GM20000 (cell line): Measurements from ENCODE around the gene SERP2.

Experiments used
- DNase-seq: peaks from one replicate; pipeline ENCODE4 v3.0.0; 2012; ENCODE audit warnings: low spot score
- TF ChIP-seq, protein P1 (sequence below): IDR thresholded peaks from 2 replicates; pipeline ENCODE4 v1.5.1; 2012; ENCODE audit warnings: mild to moderate bottlenecking, control low read depth; ENCODE audit errors: extremely low read depth, missing control alignments

SERP2 gene

GRCh38 chr13:44359983-44360375 lies 13.6 kb upstream of the SERP2 start:
- DNase-seq = no peak
- TF ChIP-seq, protein P1, sequence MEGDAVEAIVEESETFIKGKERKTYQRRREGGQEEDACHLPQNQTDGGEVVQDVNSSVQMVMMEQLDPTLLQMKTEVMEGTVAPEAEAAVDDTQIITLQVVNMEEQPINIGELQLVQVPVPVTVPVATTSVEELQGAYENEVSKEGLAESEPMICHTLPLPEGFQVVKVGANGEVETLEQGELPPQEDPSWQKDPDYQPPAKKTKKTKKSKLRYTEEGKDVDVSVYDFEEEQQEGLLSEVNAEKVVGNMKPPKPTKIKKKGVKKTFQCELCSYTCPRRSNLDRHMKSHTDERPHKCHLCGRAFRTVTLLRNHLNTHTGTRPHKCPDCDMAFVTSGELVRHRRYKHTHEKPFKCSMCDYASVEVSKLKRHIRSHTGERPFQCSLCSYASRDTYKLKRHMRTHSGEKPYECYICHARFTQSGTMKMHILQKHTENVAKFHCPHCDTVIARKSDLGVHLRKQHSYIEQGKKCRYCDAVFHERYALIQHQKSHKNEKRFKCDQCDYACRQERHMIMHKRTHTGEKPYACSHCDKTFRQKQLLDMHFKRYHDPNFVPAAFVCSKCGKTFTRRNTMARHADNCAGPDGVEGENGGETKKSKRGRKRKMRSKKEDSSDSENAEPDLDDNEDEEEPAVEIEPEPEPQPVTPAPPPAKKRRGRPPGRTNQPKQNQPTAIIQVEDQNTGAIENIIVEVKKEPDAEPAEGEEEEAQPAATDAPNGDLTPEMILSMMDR = no peak

GRCh38 chr13:44362394-44363040 lies 11.1 kb upstream of the SERP2 start:
- TF ChIP-seq, protein P1 = no peak
- DNase-seq = no peak

GRCh38 chr13:44363631-44364344 lies 9.8 kb upstream of the SERP2 start:
- DNase-seq = no peak
- TF ChIP-seq, protein P1 = no peak

- DNase-seq = no peak
- TF ChIP-seq, protein P1 = no peak
Observed at GRCh38 chr13:44364345-44365000, 9.2 kb upstream of the SERP2 start.

DNA sequence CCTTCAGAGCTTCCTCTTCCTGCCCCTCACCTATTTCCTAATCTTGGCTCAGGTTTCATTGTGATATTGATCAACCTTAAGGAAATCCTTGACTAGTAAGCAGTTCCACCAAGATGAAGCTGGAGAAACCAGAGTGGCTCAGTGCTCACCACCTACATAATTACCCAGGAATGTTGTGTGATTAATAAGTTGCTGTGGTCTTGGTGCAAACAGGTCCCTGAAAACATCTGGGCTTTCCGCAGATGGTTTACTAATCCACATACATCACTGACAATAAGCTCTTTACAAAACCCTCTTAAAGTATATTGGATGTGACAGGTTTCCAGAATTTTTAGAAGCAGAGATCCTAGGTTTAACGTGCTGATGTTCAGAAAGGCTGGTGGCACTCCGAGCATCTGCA lies 8.6 kb upstream of the SERP2 start:
- TF ChIP-seq, protein P1 = no peak
- no peak for DNase-seq

- DNase-seq = no peak
- TF ChIP-seq, protein P1 = no peak
Observed at GRCh38 chr13:44365899-44366298, 7.7 kb upstream of the SERP2 start.

- TF ChIP-seq, protein P1 = no peak
- no peak for DNase-seq
Observed at GRCh38 chr13:44368062-44368591, 5.5 kb upstream of the SERP2 start.
